ENCODE measurements around the gene RORC. TPM values are rescaled to one million over a fixed set of nuclear protein-coding genes. Genes with fewer than 3 reads are reported as not detected.

RORC gene
- total RNA-seq, 6 donors from 2014 or later: 10.3 to 46.2 (median 24.1) TPM

- ATAC-seq (ENCODE audit: low FRiP score in 2 of 2): no peak
- Histone ChIP-seq H3K27me3 (no peaks in the 10 kb centered on the region), H3K9me3 (no peaks in the 10 kb centered on the region), H3K4me1 (peaks cover 0 to 9% (median 2%) of the 10 kb centered on the region in 4 donors), H3K4me3 (no peak overlapping the region), H3K36me3 (no peaks in the 10 kb centered on the region), H3K27ac (no peak overlapping the region)
- DNase-seq: no peak
- 86% methylated on average over 7 of the region's 7 CpGs for WGBS, 2 donors
- no peak for TF ChIP-seq EP300 (IDR thresholded peaks at IDR 0.05)
- TF ChIP-seq POLR2A (IDR thresholded peaks at IDR 0.05): no peak
- TF ChIP-seq, protein P1, sequence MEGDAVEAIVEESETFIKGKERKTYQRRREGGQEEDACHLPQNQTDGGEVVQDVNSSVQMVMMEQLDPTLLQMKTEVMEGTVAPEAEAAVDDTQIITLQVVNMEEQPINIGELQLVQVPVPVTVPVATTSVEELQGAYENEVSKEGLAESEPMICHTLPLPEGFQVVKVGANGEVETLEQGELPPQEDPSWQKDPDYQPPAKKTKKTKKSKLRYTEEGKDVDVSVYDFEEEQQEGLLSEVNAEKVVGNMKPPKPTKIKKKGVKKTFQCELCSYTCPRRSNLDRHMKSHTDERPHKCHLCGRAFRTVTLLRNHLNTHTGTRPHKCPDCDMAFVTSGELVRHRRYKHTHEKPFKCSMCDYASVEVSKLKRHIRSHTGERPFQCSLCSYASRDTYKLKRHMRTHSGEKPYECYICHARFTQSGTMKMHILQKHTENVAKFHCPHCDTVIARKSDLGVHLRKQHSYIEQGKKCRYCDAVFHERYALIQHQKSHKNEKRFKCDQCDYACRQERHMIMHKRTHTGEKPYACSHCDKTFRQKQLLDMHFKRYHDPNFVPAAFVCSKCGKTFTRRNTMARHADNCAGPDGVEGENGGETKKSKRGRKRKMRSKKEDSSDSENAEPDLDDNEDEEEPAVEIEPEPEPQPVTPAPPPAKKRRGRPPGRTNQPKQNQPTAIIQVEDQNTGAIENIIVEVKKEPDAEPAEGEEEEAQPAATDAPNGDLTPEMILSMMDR (IDR thresholded peaks at IDR 0.05): no peak
- TF ChIP-seq POLR2AphosphoS5 (IDR thresholded peaks at IDR 0.05): no peak
Measured at GRCh38 chr1:151854658-151855057, 23.1 kb upstream of the RORC start.

DNA sequence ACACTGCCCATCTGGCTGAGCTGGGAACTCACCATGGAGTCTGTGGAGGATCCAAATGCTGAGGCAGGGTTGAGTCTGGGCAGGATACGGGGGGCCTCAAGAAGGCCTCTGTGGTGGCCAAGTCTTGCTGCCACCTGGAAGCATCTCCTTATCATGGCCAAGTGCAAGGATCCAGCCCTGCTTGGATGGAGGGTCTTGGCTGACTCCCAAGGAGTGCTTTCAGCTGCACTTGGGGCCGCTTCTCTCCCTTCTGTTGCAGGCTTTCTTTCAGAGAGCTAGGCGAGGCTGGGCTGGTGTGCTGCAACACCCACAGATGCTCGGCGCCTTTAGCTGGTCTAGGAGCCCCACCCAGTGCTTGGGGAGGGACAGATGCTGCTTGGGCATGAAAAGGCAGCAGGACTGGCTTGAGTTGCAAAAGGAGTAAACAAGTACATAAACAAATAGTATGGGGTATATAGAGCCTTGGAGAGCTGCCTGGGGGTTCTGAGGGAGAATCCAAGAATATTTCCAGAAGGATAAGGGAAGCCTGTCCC is 21.9 kb upstream of the RORC start, which contains the start of gene THEM5:
Gene THEM5 (minus strand): TSS at position 302 of the 533 bp plus-strand sequence. CDS start 147 bp downstream, at position 155.
- Histone ChIP-seq H3K27me3 (no peaks in the 10 kb centered on the region), H3K27ac (no peak within 1 kb of the TSS), H3K4me3 (no peak within 1 kb of the TSS), H3K4me1 (peaks cover 0 to 15% (median 9%) of the 10 kb centered on the region in 4 donors), H3K9me3 (no peaks in the 10 kb centered on the region), H3K36me3 (no peaks in the 10 kb centered on the region)
- TF ChIP-seq POLR2A (IDR thresholded peaks at IDR 0.05): no peak
- TF ChIP-seq, protein P1 (IDR thresholded peaks at IDR 0.05): no peak
- no peak for TF ChIP-seq POLR2AphosphoS5 (IDR thresholded peaks at IDR 0.05)
- TF ChIP-seq EP300 (IDR thresholded peaks at IDR 0.05): no peak
- ATAC-seq (ENCODE audit: low FRiP score in 2 of 2) (no peak), DNase-seq (no peak)
- WGBS, 2 donors: 75 to 78% methylated on average over 5 of the region's 5 CpGs

GRCh38 chr1:151852733-151853132 is 21.1 kb upstream of the RORC start:
- Histone ChIP-seq H3K4me3 (no peak overlapping the region), H3K36me3 (no peaks in the 10 kb centered on the region), H3K27me3 (no peaks in the 10 kb centered on the region), H3K27ac (no peak overlapping the region), H3K4me1 (peaks cover 0 to 19% (median 11%) of the 10 kb centered on the region in 4 donors), H3K9me3 (no peaks in the 10 kb centered on the region)
- 98 to 100% methylated on average over 2 to 4 of the region's 4 CpGs for WGBS, 2 donors
- peak in 1 of 2 donors; percentile 16 for ATAC-seq (ENCODE audit: low FRiP score in 2 of 2)
- DNase-seq: no peak
- TF ChIP-seq, protein P1 (IDR thresholded peaks at IDR 0.05): no peak
- TF ChIP-seq EP300 (IDR thresholded peaks at IDR 0.05): no peak
- TF ChIP-seq POLR2A (IDR thresholded peaks at IDR 0.05): no peak
- no peak for TF ChIP-seq POLR2AphosphoS5 (IDR thresholded peaks at IDR 0.05)

DNA sequence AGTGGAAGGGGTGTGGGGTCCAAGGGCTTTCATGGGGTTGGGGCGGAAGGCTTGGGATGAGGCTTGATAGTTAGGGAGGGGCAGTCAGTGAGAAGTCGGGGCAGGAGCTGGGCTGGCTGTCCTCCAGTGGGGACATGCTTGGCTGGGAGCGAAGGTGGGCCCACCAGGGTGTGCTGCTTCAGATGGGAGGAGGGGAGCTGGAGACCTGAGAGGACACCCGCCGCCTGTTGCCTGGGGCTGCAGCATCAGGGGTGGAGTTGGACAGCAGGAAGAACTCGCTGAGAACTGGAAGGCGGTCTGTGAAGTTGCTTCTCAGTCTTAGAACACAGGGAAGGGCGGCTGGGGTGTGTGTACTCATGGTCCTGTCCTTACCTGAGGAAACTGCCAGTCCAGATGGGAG is 20.3 kb upstream of the RORC start:
- H3K4me1 ChIP-seq: peaks cover 0 to 18% (median 7%) of the 10 kb centered on the region in 4 donors
- no peak for TF ChIP-seq EP300 (IDR thresholded peaks at IDR 0.05)
- TF ChIP-seq, protein P1 (IDR thresholded peaks at IDR 0.05): no peak
- TF ChIP-seq POLR2AphosphoS5 (IDR thresholded peaks at IDR 0.05): no peak
- no peak for TF ChIP-seq POLR2A (IDR thresholded peaks at IDR 0.05)
- 86 to 91% methylated on average over 8 of the region's 8 CpGs for WGBS, 2 donors
- H3K36me3 ChIP-seq: no peaks in the 10 kb centered on the region
- H3K9me3 ChIP-seq: no peaks in the 10 kb centered on the region
- no peak overlapping the region for H3K4me3 ChIP-seq
- DNase-seq (peak in 1 of 2 donors; percentile 44), ATAC-seq (ENCODE audit: low FRiP score in 2 of 2) (no peak)
- H3K27me3 ChIP-seq: no peaks in the 10 kb centered on the region
- no peak overlapping the region for H3K27ac ChIP-seq

- ATAC-seq (ENCODE audit: low FRiP score in 2 of 2): no peak
- no peak overlapping the region for H3K4me3 ChIP-seq
- no peaks in the 10 kb centered on the region for H3K9me3 ChIP-seq
- TF ChIP-seq POLR2AphosphoS5 (IDR thresholded peaks at IDR 0.05) (no peak), POLR2A (IDR thresholded peaks at IDR 0.05) (no peak), EP300 (IDR thresholded peaks at IDR 0.05) (no peak)
- TF ChIP-seq, protein P1 (IDR thresholded peaks at IDR 0.05): no peak
- H3K27me3 ChIP-seq: no peaks in the 10 kb centered on the region
- no peak for DNase-seq
- H3K4me1 ChIP-seq: peaks cover 0 to 18% (median 7%) of the 10 kb centered on the region in 4 donors
- no peak overlapping the region for H3K27ac ChIP-seq
- no peaks in the 10 kb centered on the region for H3K36me3 ChIP-seq
Measured at GRCh38 chr1:151849871-151850270, 18.3 kb upstream of the RORC start.
